B cell (primary cell): ENCODE measurements around the gene ZNF689.

Experiments used
- EZH2 ChIP-seq: IDR thresholded peaks from 2 replicates; pipeline ENCODE4 v1.6.1; 2012; ENCODE audit warnings: borderline replicate concordance, low read depth, mild to moderate bottlenecking, moderate library complexity, low read length; ENCODE audit not compliant: insufficient read depth, poor library complexity, severe bottlenecking
- TF ChIP-seq, protein P1 (sequence below): fragments of 200-600 bp; IDR thresholded peaks from one replicate; pipeline ENCODE4 v1.8.0; 2022; ENCODE audit warnings: antibody characterized with exemption, mild to moderate bottlenecking

GRCh38 chr16:30556125-30556473, 54.1 kb downstream of the ZNF689 start:
- TF ChIP-seq, protein P1, sequence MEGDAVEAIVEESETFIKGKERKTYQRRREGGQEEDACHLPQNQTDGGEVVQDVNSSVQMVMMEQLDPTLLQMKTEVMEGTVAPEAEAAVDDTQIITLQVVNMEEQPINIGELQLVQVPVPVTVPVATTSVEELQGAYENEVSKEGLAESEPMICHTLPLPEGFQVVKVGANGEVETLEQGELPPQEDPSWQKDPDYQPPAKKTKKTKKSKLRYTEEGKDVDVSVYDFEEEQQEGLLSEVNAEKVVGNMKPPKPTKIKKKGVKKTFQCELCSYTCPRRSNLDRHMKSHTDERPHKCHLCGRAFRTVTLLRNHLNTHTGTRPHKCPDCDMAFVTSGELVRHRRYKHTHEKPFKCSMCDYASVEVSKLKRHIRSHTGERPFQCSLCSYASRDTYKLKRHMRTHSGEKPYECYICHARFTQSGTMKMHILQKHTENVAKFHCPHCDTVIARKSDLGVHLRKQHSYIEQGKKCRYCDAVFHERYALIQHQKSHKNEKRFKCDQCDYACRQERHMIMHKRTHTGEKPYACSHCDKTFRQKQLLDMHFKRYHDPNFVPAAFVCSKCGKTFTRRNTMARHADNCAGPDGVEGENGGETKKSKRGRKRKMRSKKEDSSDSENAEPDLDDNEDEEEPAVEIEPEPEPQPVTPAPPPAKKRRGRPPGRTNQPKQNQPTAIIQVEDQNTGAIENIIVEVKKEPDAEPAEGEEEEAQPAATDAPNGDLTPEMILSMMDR: no peak
- no peak for TF ChIP-seq EZH2
